ENCODE measurements around the gene REXO1. TPM values are rescaled to one million over a fixed set of nuclear protein-coding genes. Genes with fewer than 3 reads are reported as not detected.

REXO1 gene
- total RNA-seq, 1 experiment from 2014 or later: 4.2 TPM

GRCh38 chr19:1774989-1775772 lies 73.1 kb downstream of the REXO1 start:
- DNase-seq (ENCODE audit: low read depth, low spot score): peak; percentile 49
- in situ Hi-C loops (cut with HindIII; ENCODE audit: low pct_unique_long_range_greater_than_20kb, low sequenced_read_pairs): no loop called here

GRCh38 chr19:1773184-1773583 lies 75.1 kb downstream of the REXO1 start:
- no peak for DNase-seq (ENCODE audit: low read depth, low spot score)
- in situ Hi-C loops (cut with HindIII; ENCODE audit: low pct_unique_long_range_greater_than_20kb, low sequenced_read_pairs): no loop called here

GRCh38 chr19:1770866-1771576 lies 77.3 kb downstream of the REXO1 start:
- in situ Hi-C loops (cut with HindIII; ENCODE audit: low pct_unique_long_range_greater_than_20kb, low sequenced_read_pairs): no loop called here

GRCh38 chr19:1769645-1769985 lies 78.7 kb downstream of the REXO1 start:
- in situ Hi-C loops (cut with HindIII; ENCODE audit: low pct_unique_long_range_greater_than_20kb, low sequenced_read_pairs): no loop called here
- DNase-seq (ENCODE audit: low read depth, low spot score): no peak

More at GRCh38 chr19:1770866-1771576, 77.3 kb downstream of the REXO1 start:
- no peak for DNase-seq (ENCODE audit: low read depth, low spot score)

GRCh38 chr19:1768918-1769644 lies 79.2 kb downstream of the REXO1 start:
- no peak for DNase-seq (ENCODE audit: low read depth, low spot score)
- in situ Hi-C loops (cut with HindIII; ENCODE audit: low pct_unique_long_range_greater_than_20kb, low sequenced_read_pairs): no loop called here

GRCh38 chr19:1768248-1768647 lies 80.0 kb downstream of the REXO1 start:
- in situ Hi-C loops (cut with HindIII; ENCODE audit: low pct_unique_long_range_greater_than_20kb, low sequenced_read_pairs): no loop called here
- DNase-seq (ENCODE audit: low read depth, low spot score): peak; percentile 26

- in situ Hi-C loops (cut with HindIII; ENCODE audit: low pct_unique_long_range_greater_than_20kb, low sequenced_read_pairs): no loop called here
- peak; percentile 43 for DNase-seq (ENCODE audit: low read depth, low spot score)
Measured at GRCh38 chr19:1767464-1767933, 80.8 kb downstream of the REXO1 start.

- DNase-seq (ENCODE audit: low read depth, low spot score): no peak
- in situ Hi-C loops (cut with HindIII; ENCODE audit: low pct_unique_long_range_greater_than_20kb, low sequenced_read_pairs): no loop called here
Measured at GRCh38 chr19:1766800-1767352, 81.4 kb downstream of the REXO1 start.

GRCh38 chr19:1765904-1766799 lies 82.1 kb downstream of the REXO1 start:
- DNase-seq (ENCODE audit: low read depth, low spot score): no peak
- in situ Hi-C loops (cut with HindIII; ENCODE audit: low pct_unique_long_range_greater_than_20kb, low sequenced_read_pairs): no loop called here

Other genes starting within 250 kb of the REXO1 start
- 150 and 162 TPM in 2 replicates for gene UQCR11, start 243.0 kb downstream of the REXO1 start, total RNA-seq (2014; rRNA removed; shearing (Covaris generic))
- 21.4 and 23.2 TPM in 2 replicates for gene TCF3, start 195.9 kb downstream of the REXO1 start, total RNA-seq (2014; rRNA removed; shearing (Covaris generic))
- gene ONECUT3, start 95.0 kb downstream of the REXO1 start, total RNA-seq (2014; rRNA removed; shearing (Covaris generic)): not detected in 2 replicates
- 1.4 and 2.0 TPM in 2 replicates for gene ATP8B3, start 36.2 kb downstream of the REXO1 start, total RNA-seq (2014; rRNA removed; shearing (Covaris generic))
- gene KLF16, start 15.1 kb upstream of the REXO1 start, total RNA-seq (2014; rRNA removed; shearing (Covaris generic)): 7.1 and 10.0 TPM in 2 replicates
- 48.0 and 49.7 TPM in 2 replicates for gene ABHD17A, start 37.0 kb upstream of the REXO1 start, total RNA-seq (2014; rRNA removed; shearing (Covaris generic))
- gene ADAT3, start 56.9 kb upstream of the REXO1 start, total RNA-seq (2014; rRNA removed; shearing (Covaris generic)): 2.6 and 3.0 TPM in 2 replicates
- gene SCAMP4, start 56.9 kb upstream of the REXO1 start, total RNA-seq (2014; rRNA removed; shearing (Covaris generic)): 38.5 and 41.7 TPM in 2 replicates
- gene CSNK1G2, start 92.7 kb upstream of the REXO1 start, total RNA-seq (2014; rRNA removed; shearing (Covaris generic)): 45.1 and 49.3 TPM in 2 replicates
- gene BTBD2, start 167.2 kb upstream of the REXO1 start, total RNA-seq (2014; rRNA removed; shearing (Covaris generic)): 30.2 and 34.5 TPM in 2 replicates
- gene MKNK2, start 202.8 kb upstream of the REXO1 start, total RNA-seq (2014; rRNA removed; shearing (Covaris generic)): 19.1 and 22.2 TPM in 2 replicates
- 5.0 and 5.1 TPM in 2 replicates for gene MOB3A, start 247.8 kb upstream of the REXO1 start, total RNA-seq (2014; rRNA removed; shearing (Covaris generic))
- gene IZUMO4, start 248.4 kb upstream of the REXO1 start, total RNA-seq (2014; rRNA removed; shearing (Covaris generic)): 0.40 TPM in 1 of 2 replicates, not detected in the other